HG03139 (cell line): ENCODE data around the gene OSER1.

Experiments
- ATAC-seq: cut with Tn5 transposase; IDR thresholded peaks from one replicate; pipeline ENCODE4 v1.9.1; 2021; ENCODE audit not compliant: unreplicated experiment

OSER1 gene

GRCh38 chr20:44181611-44182010 is 29.0 kb downstream of the OSER1 start:
- no peak for ATAC-seq

- ATAC-seq = no peak
These were observed 29.8 kb downstream of the OSER1 start for GRCh38 chr20:44180814-44181213.

GRCh38 chr20:44176833-44177534 is 33.6 kb downstream of the OSER1 start:
- ATAC-seq = no peak

- ATAC-seq = no peak
These were observed 35.4 kb downstream of the OSER1 start for GRCh38 chr20:44174996-44175765.

- ATAC-seq = no peak
These were observed 36.7 kb downstream of the OSER1 start for GRCh38 chr20:44173846-44174245.

GRCh38 chr20:44173116-44173515 is 37.5 kb downstream of the OSER1 start:
- ATAC-seq = no peak

- no peak for ATAC-seq
These were observed 38.0 kb downstream of the OSER1 start for GRCh38 chr20:44172572-44172950.

GRCh38 chr20:44171775-44172571 is 38.6 kb downstream of the OSER1 start:
- ATAC-seq = no peak

GRCh38 chr20:44170816-44171410 is 39.7 kb downstream of the OSER1 start:
- no peak for ATAC-seq

- ATAC-seq = no peak
These were observed 42.8 kb downstream of the OSER1 start for GRCh38 chr20:44167736-44168135.

- ATAC-seq = no peak
These were observed 44.1 kb downstream of the OSER1 start for GRCh38 chr20:44166477-44166876.

GRCh38 chr20:44166008-44166407 is 44.6 kb downstream of the OSER1 start:
- no peak for ATAC-seq

- no peak for ATAC-seq
These were observed 50.4 kb downstream of the OSER1 start for GRCh38 chr20:44160133-44160532.

GRCh38 chr20:44159711-44160110 is 50.9 kb downstream of the OSER1 start:
- no peak for ATAC-seq

GRCh38 chr20:44159125-44159524 is 51.4 kb downstream of the OSER1 start:
- ATAC-seq = no peak

GRCh38 chr20:44157061-44157460 is 53.5 kb downstream of the OSER1 start:
- ATAC-seq = no peak

- ATAC-seq = no peak
These were observed 56.0 kb downstream of the OSER1 start for GRCh38 chr20:44154521-44155001.

- ATAC-seq = no peak
These were observed 56.9 kb downstream of the OSER1 start for GRCh38 chr20:44153636-44154043.

- no peak for ATAC-seq
These were observed 58.8 kb downstream of the OSER1 start for GRCh38 chr20:44151621-44152416.

GRCh38 chr20:44146272-44146671 is 64.3 kb downstream of the OSER1 start:
- no peak for ATAC-seq
